Esophagus muscularis mucosa (tissue), 4 donors: Measurements from ENCODE around the gene SCN2A. TPM values are rescaled to one million over a fixed set of nuclear protein-coding genes. Genes with fewer than 3 reads are reported as not detected.
"Not testable (repeated sequence)": the region's sequence is repeated elsewhere in the genome, so short reads cannot be mapped to it uniquely, and the experiment has no call there.

ENCODE experiments used
- DNase-seq: peaks from one replicate; pipeline ENCODE4 v3.0.0-alpha.2; 2017; ENCODE audit errors: extremely low spot score
- H3K27ac ChIP-seq, 4 donors: fragments of 200-600 bp; sonication (generic); replicated peaks in 1 of 4; 1 replicate in 3 of 4; 2 replicates in 1 of 4; pipeline ENCODE4 v1.5.1; 2016 to 2019; ENCODE audit warnings: mild to moderate bottlenecking in 1 of 4
- H3K27me3 ChIP-seq, 4 donors: fragments of 200-600 bp; sonication (generic); one replicate each; pipeline versions ENCODE4 v1.5.1 to v1.6.0; 2016 to 2019
- H3K36me3 ChIP-seq, 4 donors: fragments of 200-600 bp; sonication (generic); one replicate each; pipeline ENCODE4 v1.5.1; 2016 to 2019
- H3K4me1 ChIP-seq, 4 donors: fragments of 200-600 bp; sonication (generic); one replicate each; pipeline ENCODE4 v1.5.1; 2016 to 2019
- H3K4me3 ChIP-seq, 4 donors: fragments of 200-600 bp; sonication (generic); 1 replicate in 2 of 4; 2 replicates in 2 of 4; pipeline ENCODE4 v1.5.1; 2016 to 2019; ENCODE audit warnings: mild to moderate bottlenecking in 4 of 4, moderate library complexity in 1 of 4
- H3K9me3 ChIP-seq, 4 donors: fragments of 200-600 bp; sonication (generic); 1 replicate in 3 of 4; 2 replicates in 1 of 4; pipeline ENCODE4 v1.5.1; 2016 to 2019
- CTCF ChIP-seq, 3 experiments: fragments of 200-600 bp in 2 of 3; fragments of 450-650 bp in 1 of 3; sonication (generic) in 2 of 3; IDR thresholded peaks; one replicate each; pipeline ENCODE4 v1.5.1; 2017 to 2019; ENCODE audit warnings: antibody characterized with exemption in 3 of 3, mild to moderate bottlenecking in 2 of 3, moderate library complexity in 1 of 3
- EP300 ChIP-seq: sonication (generic); formaldehyde crosslinking; IDR thresholded peaks from one replicate; pipeline ENCODE4 v1.6.1; 2017; ENCODE audit warnings: antibody characterized with exemption
- POLR2A ChIP-seq: fragments of 450-650 bp; IDR thresholded peaks from one replicate; pipeline ENCODE4 v1.6.1; 2017; ENCODE audit warnings: antibody characterized with exemption, moderate library complexity, mild to moderate bottlenecking, low read depth
- POLR2AphosphoS5 ChIP-seq, 2 donors: sonication (generic); formaldehyde crosslinking; IDR thresholded peaks; one replicate each; pipeline ENCODE4 v1.6.1; 2017; ENCODE audit warnings: antibody characterized with exemption in 2 of 2
- WGBS: methylation state at CpG from one replicate; pipeline ENCODE4 v1.1.5; 2018; 5-methylcytosine and 5-hydroxymethylcytosine counted together
- intact Hi-C: fragments of 100-400 bp; cut with DNase I; formaldehyde crosslinking; loops from one replicate; pipeline ENCODE4 v1.15.1; 2023
- total RNA-seq, 4 donors: library from RNA; depleted of rRNA; stranded (reverse); fragments of >200 nt; gene quantifications; one replicate each; pipeline versions ENCODE4 v1.1.0 to v1.2.1, GENCODE V29; 2016

The SCN2A gene
- total RNA-seq, 4 donors from 2014 or later = 0.11 to 0.42 (median 0.15) TPM

- Histone ChIP-seq H3K4me1 (no peaks in the 10 kb centered on the region), H3K27ac (no peak overlapping the region), H3K9me3 (no peaks in the 10 kb centered on the region), H3K27me3 (no peaks in the 10 kb centered on the region), H3K4me3 (no peak overlapping the region), H3K36me3 (no peaks in the 10 kb centered on the region)
- WGBS = 36% methylated on average over 5 of the region's 5 CpGs
- intact Hi-C loops = loop anchor here (5.0 kb wide), 1 partner anchor 47 kb away; no protein-coding TSS in a partner anchor
- DNase-seq = no peak
- TF ChIP-seq POLR2AphosphoS5 (IDR thresholded peaks at IDR 0.05) (no peak), POLR2A (no peak), CTCF (IDR thresholded peaks at IDR 0.05) (no peak), EP300 (no peak)
Observed at GRCh38 chr2:165245081-165245793, 6.0 kb downstream of the SCN2A start.

GRCh38 chr2:165248238-165248637, 9.0 kb downstream of the SCN2A start:
- no peak for TF ChIP-seq EP300
- TF ChIP-seq POLR2AphosphoS5 (IDR thresholded peaks at IDR 0.05) = no peak
- no peak for TF ChIP-seq POLR2A
- TF ChIP-seq CTCF (IDR thresholded peaks at IDR 0.05) = no peak
- Histone ChIP-seq H3K4me3 (no peak overlapping the region), H3K36me3 (no peaks in the 10 kb centered on the region), H3K9me3 (no peaks in the 10 kb centered on the region), H3K27ac (no peak overlapping the region), H3K4me1 (no peaks in the 10 kb centered on the region), H3K27me3 (no peaks in the 10 kb centered on the region)
- no peak for DNase-seq
- WGBS = 65% methylated on average over 2 of the region's 2 CpGs
- intact Hi-C loops = loop anchor here (5.0 kb wide), 1 partner anchor 44 kb away; no protein-coding TSS in a partner anchor

- 83% methylated on average over 4 of the region's 4 CpGs for WGBS
- H3K36me3 ChIP-seq = no peaks in the 10 kb centered on the region
- no peak overlapping the region for H3K27ac ChIP-seq
- intact Hi-C loops = no loop called here
- TF ChIP-seq CTCF (IDR thresholded peaks at IDR 0.05) (no peak), POLR2A (no peak), POLR2AphosphoS5 (IDR thresholded peaks at IDR 0.05) (no peak), EP300 (no peak)
- no peaks in the 10 kb centered on the region for H3K9me3 ChIP-seq
- H3K27me3 ChIP-seq = no peaks in the 10 kb centered on the region
- no peak overlapping the region for H3K4me3 ChIP-seq
- no peaks in the 10 kb centered on the region for H3K4me1 ChIP-seq
- DNase-seq = no peak
Observed at GRCh38 chr2:165251366-165251765, 12.2 kb downstream of the SCN2A start.

GRCh38 chr2:165253178-165253577, 14.0 kb downstream of the SCN2A start:
- no peaks in the 10 kb centered on the region for H3K4me1 ChIP-seq
- no peaks in the 10 kb centered on the region for H3K9me3 ChIP-seq
- TF ChIP-seq POLR2AphosphoS5 (IDR thresholded peaks at IDR 0.05) = no peak
- intact Hi-C loops = no loop called here
- no peak overlapping the region for H3K4me3 ChIP-seq
- no peak overlapping the region for H3K27ac ChIP-seq
- H3K36me3 ChIP-seq = no peaks in the 10 kb centered on the region
- no peak for DNase-seq
- no peaks in the 10 kb centered on the region for H3K27me3 ChIP-seq

GRCh38 chr2:165256618-165257017, 17.4 kb downstream of the SCN2A start:
- 96% methylated on average over 2 of the region's 2 CpGs for WGBS

GRCh38 chr2:165260347-165260746, 21.1 kb downstream of the SCN2A start:
- H3K4me1 ChIP-seq, H3K27ac ChIP-seq, DNase-seq, H3K4me3 ChIP-seq, H3K36me3 ChIP-seq, H3K27me3 ChIP-seq, intact Hi-C loops, H3K9me3 ChIP-seq: not testable (repeated sequence)
- 86% methylated on average over 2 of the region's 2 CpGs for WGBS

More at GRCh38 chr2:165256618-165257017, 17.4 kb downstream of the SCN2A start:
- intact Hi-C loops = no loop called here
- Histone ChIP-seq H3K4me1 (no peaks in the 10 kb centered on the region), H3K27ac (no peak overlapping the region), H3K4me3 (no peak overlapping the region), H3K27me3 (no peaks in the 10 kb centered on the region), H3K9me3 (no peaks in the 10 kb centered on the region), H3K36me3 (no peaks in the 10 kb centered on the region)
- TF ChIP-seq POLR2A (no peak), POLR2AphosphoS5 (IDR thresholded peaks at IDR 0.05) (no peak), EP300 (no peak)
- no peak for DNase-seq
